Trophoblast cell (in vitro differentiated cells and primary cell): ENCODE results near the gene RINT1.

Source experiments
- DNase-seq, 2 donors: peaks; one replicate each; pipeline ENCODE4 v3.0.0-alpha.2; 2016
- H2AFZ ChIP-seq: 2 replicates; pipeline ENCODE4 v1.6.1; 2013; ENCODE audit warnings: low read length, moderate library complexity, mild to moderate bottlenecking; ENCODE audit not compliant: insufficient read depth, poor library complexity
- H2AK5ac ChIP-seq: 2 replicates; pipeline ENCODE4 v1.6.1; 2013; ENCODE audit warnings: mild to moderate bottlenecking, low read length
- H2BK120ac ChIP-seq: 2 replicates; pipeline ENCODE4 v1.6.1; 2013; ENCODE audit warnings: low read length, mild to moderate bottlenecking, moderate library complexity; ENCODE audit not compliant: insufficient read depth, poor library complexity
- H2BK12ac ChIP-seq: 2 replicates; pipeline ENCODE4 v1.6.1; 2013; ENCODE audit warnings: mild to moderate bottlenecking, low read length, moderate library complexity
- H2BK5ac ChIP-seq: 2 replicates; pipeline ENCODE4 v1.6.1; 2013; ENCODE audit warnings: low read length, low read depth, moderate library complexity, mild to moderate bottlenecking; ENCODE audit not compliant: poor library complexity
- H3K14ac ChIP-seq: 2 replicates; pipeline ENCODE4 v1.6.1; 2013; ENCODE audit warnings: mild to moderate bottlenecking, low read length
- H3K18ac ChIP-seq: 2 replicates; pipeline ENCODE4 v1.6.1; 2013; ENCODE audit warnings: mild to moderate bottlenecking, low read length
- H3K23ac ChIP-seq: 2 replicates; pipeline ENCODE4 v1.6.1; 2013; ENCODE audit warnings: low read length
- H3K27ac ChIP-seq: 2 replicates; pipeline ENCODE4 v1.5.1; 2013; ENCODE audit warnings: low read depth, mild to moderate bottlenecking, inconsistent platforms, low read length, moderate library complexity
- H3K27me3 ChIP-seq: 2 replicates; pipeline ENCODE4 v1.6.1; 2013; ENCODE audit warnings: inconsistent platforms, mild to moderate bottlenecking, low read length, moderate library complexity; ENCODE audit not compliant: insufficient read depth
- H3K36me3 ChIP-seq, 2 experiments: 1 replicate in 1 of 2; 2 replicates in 1 of 2; pipeline ENCODE4 v1.6.1; 2013; ENCODE audit warnings: low read length in 2 of 2, mild to moderate bottlenecking in 2 of 2, moderate library complexity in 1 of 2; ENCODE audit not compliant: insufficient read depth in 2 of 2, control insufficient read depth in 1 of 2
- H3K4ac ChIP-seq: 2 replicates; pipeline ENCODE4 v1.6.1; 2013; ENCODE audit warnings: low read depth, mild to moderate bottlenecking, low read length, moderate library complexity
- H3K4me1 ChIP-seq, 2 experiments: 1 replicate in 1 of 2; 2 replicates in 1 of 2; pipeline ENCODE4 v1.6.1; 2013; ENCODE audit warnings: low read length in 2 of 2, mild to moderate bottlenecking in 2 of 2, moderate library complexity in 1 of 2; ENCODE audit not compliant: insufficient read depth in 2 of 2, control insufficient read depth in 1 of 2
- H3K4me2 ChIP-seq: 2 replicates; pipeline ENCODE4 v1.6.1; 2013; ENCODE audit warnings: inconsistent platforms, mild to moderate bottlenecking, low read length, moderate library complexity
- H3K4me3 ChIP-seq: 2 replicates; pipeline ENCODE4 v1.5.1; 2013; ENCODE audit warnings: mild to moderate bottlenecking, low read depth, low read length, inconsistent platforms
- H3K79me1 ChIP-seq: one replicate; pipeline ENCODE4 v1.6.1; 2013; ENCODE audit warnings: low read length
- H3K79me2 ChIP-seq: 2 replicates; pipeline ENCODE4 v1.6.1; 2013; ENCODE audit warnings: low read length, mild to moderate bottlenecking; ENCODE audit not compliant: control insufficient read depth, insufficient read depth, poor library complexity
- H3K9ac ChIP-seq: 2 replicates; pipeline ENCODE4 v1.6.1; 2013; ENCODE audit warnings: mild to moderate bottlenecking, low read length
- H3K9me3 ChIP-seq: 2 replicates; pipeline ENCODE4 v1.6.1; 2013; ENCODE audit warnings: low read depth, mild to moderate bottlenecking, control low read depth, inconsistent platforms, low read length; ENCODE audit not compliant: insufficient read depth
- H4K12ac ChIP-seq: 2 replicates; pipeline ENCODE4 v1.6.1; 2013; ENCODE audit warnings: low read depth, mild to moderate bottlenecking, low read length, moderate library complexity
- H4K8ac ChIP-seq: 2 replicates; pipeline ENCODE4 v1.6.1; 2013; ENCODE audit warnings: low read depth, mild to moderate bottlenecking, low read length, moderate library complexity
- H4K91ac ChIP-seq: one replicate; pipeline ENCODE4 v1.6.1; 2013; ENCODE audit warnings: low read depth, mild to moderate bottlenecking, low read length, moderate library complexity
- WGBS: extraction: QIAGEN DNeasy Blood & Tissue Kit; methylation state at CpG from one replicate; pipeline ENCODE4 v1.1.7; 2013; ENCODE audit warnings: missing lambda C conversion rate; ENCODE audit not compliant: insufficient read length, insufficient coverage; ENCODE audit errors: extremely low coverage; 5-methylcytosine and 5-hydroxymethylcytosine counted together

The RINT1 gene

GRCh38 chr7:105578496-105578895 lies 46.5 kb downstream of the RINT1 start:
- no peaks in the 10 kb centered on the region for H3K36me3 ChIP-seq
- no peak overlapping the region for H4K91ac ChIP-seq
- peaks cover 2% of the 10 kb centered on the region for H3K9me3 ChIP-seq
- H3K27me3 ChIP-seq: no peaks in the 10 kb centered on the region
- no peak overlapping the region for H3K23ac ChIP-seq
- H2BK120ac ChIP-seq: no peak overlapping the region
- H2BK5ac ChIP-seq: no peak overlapping the region
- H2AFZ ChIP-seq: no peak overlapping the region
- H3K79me1 ChIP-seq: no peaks in the 10 kb centered on the region
- no peak overlapping the region for H2BK12ac ChIP-seq
- no peak overlapping the region for H3K4me3 ChIP-seq
- no peak overlapping the region for H3K27ac ChIP-seq
- H3K18ac ChIP-seq: no peak overlapping the region
- no peak for DNase-seq
- no peak overlapping the region for H4K12ac ChIP-seq
- H4K8ac ChIP-seq: no peak overlapping the region
- H3K4me1 ChIP-seq: peaks cover 2% of the 10 kb centered on the region in 2 experiments
- no peak overlapping the region for H3K4me2 ChIP-seq
- H3K9ac ChIP-seq: no peak overlapping the region
- H3K79me2 ChIP-seq: no peaks in the 10 kb centered on the region
- no peak overlapping the region for H2AK5ac ChIP-seq
- no peak overlapping the region for H3K14ac ChIP-seq
- H3K4ac ChIP-seq: no peak overlapping the region

GRCh38 chr7:105580022-105580740 lies 48.2 kb downstream of the RINT1 start:
- peaks cover 2% of the 10 kb centered on the region in 2 experiments for H3K4me1 ChIP-seq
- H3K27me3 ChIP-seq: no peaks in the 10 kb centered on the region
- DNase-seq: peak; percentile 47 to 63
- H4K12ac ChIP-seq: no peak overlapping the region
- no peak overlapping the region for H2BK5ac ChIP-seq
- H3K4me2 ChIP-seq: no peak overlapping the region
- H3K4me3 ChIP-seq: no peak overlapping the region
- no peak overlapping the region for H3K18ac ChIP-seq
- no peak overlapping the region for H2AFZ ChIP-seq
- H3K79me2 ChIP-seq: no peaks in the 10 kb centered on the region
- WGBS: no CpG with 5 or more reads among the region's 22 CpGs
- no peak overlapping the region for H2BK12ac ChIP-seq
- no peak overlapping the region for H2BK120ac ChIP-seq
- peaks cover 0 to 2% of the 10 kb centered on the region in 2 experiments for H3K36me3 ChIP-seq
- peaks cover 4% of the 10 kb centered on the region for H3K9me3 ChIP-seq
- no peaks in the 10 kb centered on the region for H3K79me1 ChIP-seq
- no peak overlapping the region for H4K91ac ChIP-seq
- H2AK5ac ChIP-seq: no peak overlapping the region
- H3K14ac ChIP-seq: no peak overlapping the region
- no peak overlapping the region for H3K23ac ChIP-seq
- no peak overlapping the region for H3K9ac ChIP-seq
- no peak overlapping the region for H4K8ac ChIP-seq
- H3K4ac ChIP-seq: no peak overlapping the region
- H3K27ac ChIP-seq: no peak overlapping the region

GRCh38 chr7:105581066-105581811 lies 49.2 kb downstream of the RINT1 start, which contains the start of gene EFCAB10:
Gene EFCAB10, minus strand, starts transcription at chr7:105581493. Its CDS starts 30 bp downstream, at chr7:105581463.
- no peak within 1 kb of the TSS for H2BK5ac ChIP-seq
- H3K79me1 ChIP-seq: no peaks in the 10 kb centered on the region
- peaks cover 4% of the 10 kb centered on the region for H3K9me3 ChIP-seq
- no peak within 1 kb of the TSS for H2AK5ac ChIP-seq
- peaks cover 0 to 2% of the 10 kb centered on the region in 2 experiments for H3K36me3 ChIP-seq
- peak within 1 kb of the TSS; percentile 4 for H4K91ac ChIP-seq
- H4K8ac ChIP-seq: peak within 1 kb of the TSS; percentile 70
- no peak within 1 kb of the TSS for H2BK120ac ChIP-seq
- no peak within 1 kb of the TSS for H3K9ac ChIP-seq
- H2AFZ ChIP-seq: peak within 1 kb of the TSS; percentile 61
- H3K4ac ChIP-seq: no peak within 1 kb of the TSS
- H3K27me3 ChIP-seq: no peaks in the 10 kb centered on the region
- peak; percentile 61 to 64 for DNase-seq
- H4K12ac ChIP-seq: no peak within 1 kb of the TSS
- no peak within 1 kb of the TSS for H2BK12ac ChIP-seq
- H3K4me1 ChIP-seq: peaks cover 2% of the 10 kb centered on the region in 2 experiments
- no CpG with 5 or more reads among the region's 36 CpGs for WGBS
- no peak within 1 kb of the TSS for H3K27ac ChIP-seq
- H3K18ac ChIP-seq: no peak within 1 kb of the TSS
- no peaks in the 10 kb centered on the region for H3K79me2 ChIP-seq
- peak within 1 kb of the TSS; percentile 71 for H3K4me2 ChIP-seq
- H3K14ac ChIP-seq: no peak within 1 kb of the TSS
- peak within 1 kb of the TSS; percentile 54 for H3K4me3 ChIP-seq
- H3K23ac ChIP-seq: no peak within 1 kb of the TSS

- no peak overlapping the region for H2AK5ac ChIP-seq
Measured at GRCh38 chr7:105583061-105583460, 51.1 kb downstream of the RINT1 start.

More at GRCh38 chr7:105583061-105583460, 51.1 kb downstream of the RINT1 start:
- no peak for DNase-seq
- no peak overlapping the region for H3K27ac ChIP-seq
- H3K4me1 ChIP-seq: peaks cover 2% of the 10 kb centered on the region in 2 experiments
- H4K12ac ChIP-seq: no peak overlapping the region
- no peak overlapping the region for H3K9ac ChIP-seq
- H2BK120ac ChIP-seq: no peak overlapping the region
- H2AFZ ChIP-seq: no peak overlapping the region
- no peaks in the 10 kb centered on the region for H3K79me1 ChIP-seq
- H3K18ac ChIP-seq: no peak overlapping the region
- H4K91ac ChIP-seq: no peak overlapping the region
- H3K27me3 ChIP-seq: no peaks in the 10 kb centered on the region
- H3K23ac ChIP-seq: no peak overlapping the region
- H3K4ac ChIP-seq: no peak overlapping the region
- WGBS: no CpG with 5 or more reads among the region's 39 CpGs
- no peaks in the 10 kb centered on the region for H3K79me2 ChIP-seq
- peaks cover 0 to 2% of the 10 kb centered on the region in 2 experiments for H3K36me3 ChIP-seq
- no peak overlapping the region for H2BK12ac ChIP-seq
- H3K14ac ChIP-seq: no peak overlapping the region
- H3K4me2 ChIP-seq: no peak overlapping the region
- H3K4me3 ChIP-seq: no peak overlapping the region
- peaks cover 4% of the 10 kb centered on the region for H3K9me3 ChIP-seq
- H2BK5ac ChIP-seq: no peak overlapping the region
- no peak overlapping the region for H4K8ac ChIP-seq
